ENCODE data around the gene NEU4. TPM values are rescaled to one million over a fixed set of nuclear protein-coding genes. Genes with fewer than 3 reads are reported as not detected.

Gene NEU4
- polyA plus RNA-seq, 1 experiment = not detected

DNA sequence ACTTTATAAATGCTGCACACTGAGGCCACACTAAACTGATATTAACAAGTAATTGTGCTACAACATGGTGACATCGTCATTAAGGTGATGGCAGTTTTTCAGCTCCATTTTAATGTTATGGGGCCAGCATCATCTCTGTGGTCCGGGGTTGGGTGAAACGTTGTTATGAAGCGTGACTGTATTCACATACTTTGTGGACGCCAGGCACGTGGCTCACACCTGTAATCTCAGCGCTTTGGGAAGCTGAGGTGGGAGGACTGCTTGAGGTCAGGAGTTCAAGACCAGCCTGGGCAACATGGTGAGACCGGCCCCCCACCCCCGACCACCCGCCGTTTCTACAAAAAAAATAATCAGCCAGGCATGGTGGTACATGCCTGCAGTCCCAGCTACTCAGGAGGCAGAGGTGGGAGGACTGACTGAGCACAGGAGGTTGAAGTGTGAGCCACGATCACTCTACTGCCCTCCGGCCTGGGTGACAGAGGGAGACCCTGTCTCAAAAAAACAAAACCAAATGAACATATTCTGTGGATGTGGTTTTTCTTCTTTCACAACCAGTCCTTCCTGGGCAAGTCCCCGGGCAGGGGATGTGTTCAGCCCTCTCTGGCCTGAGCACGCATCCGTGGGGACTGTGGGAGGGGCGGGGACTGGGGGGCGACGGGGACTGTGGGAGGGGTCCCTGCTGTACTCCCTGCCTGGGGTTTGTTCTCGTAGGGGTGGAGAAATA, 45.3 kb upstream of the NEU4 start:
- no peaks in the 10 kb centered on the region for H3K27me3 ChIP-seq (ENCODE audit: control insufficient read depth, insufficient read depth, low read length)
- no peak for DNase-seq (ENCODE audit: low read depth, low spot score)
- TF ChIP-seq, protein P1, sequence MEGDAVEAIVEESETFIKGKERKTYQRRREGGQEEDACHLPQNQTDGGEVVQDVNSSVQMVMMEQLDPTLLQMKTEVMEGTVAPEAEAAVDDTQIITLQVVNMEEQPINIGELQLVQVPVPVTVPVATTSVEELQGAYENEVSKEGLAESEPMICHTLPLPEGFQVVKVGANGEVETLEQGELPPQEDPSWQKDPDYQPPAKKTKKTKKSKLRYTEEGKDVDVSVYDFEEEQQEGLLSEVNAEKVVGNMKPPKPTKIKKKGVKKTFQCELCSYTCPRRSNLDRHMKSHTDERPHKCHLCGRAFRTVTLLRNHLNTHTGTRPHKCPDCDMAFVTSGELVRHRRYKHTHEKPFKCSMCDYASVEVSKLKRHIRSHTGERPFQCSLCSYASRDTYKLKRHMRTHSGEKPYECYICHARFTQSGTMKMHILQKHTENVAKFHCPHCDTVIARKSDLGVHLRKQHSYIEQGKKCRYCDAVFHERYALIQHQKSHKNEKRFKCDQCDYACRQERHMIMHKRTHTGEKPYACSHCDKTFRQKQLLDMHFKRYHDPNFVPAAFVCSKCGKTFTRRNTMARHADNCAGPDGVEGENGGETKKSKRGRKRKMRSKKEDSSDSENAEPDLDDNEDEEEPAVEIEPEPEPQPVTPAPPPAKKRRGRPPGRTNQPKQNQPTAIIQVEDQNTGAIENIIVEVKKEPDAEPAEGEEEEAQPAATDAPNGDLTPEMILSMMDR (IDR thresholded peaks at IDR 0.05; ENCODE audit: low read depth, low read length) = no peak
- peaks cover 8% of the 10 kb centered on the region for H3K9me3 ChIP-seq (ENCODE audit: control insufficient read depth, insufficient read depth, low read length)
- CTCF ChIA-PET = interaction anchor here (1.2 kb wide), 1 partner anchor 115 kb away, joined by 3 read pairs; no protein-coding TSS in a partner anchor
- POLR2A ChIA-PET = no interaction called here
- no peak overlapping the region for H3K4me3 ChIP-seq (ENCODE audit: low read depth, low read length)
- H3K27ac ChIP-seq (ENCODE audit: low read depth, low read length) = no peak overlapping the region

DNA sequence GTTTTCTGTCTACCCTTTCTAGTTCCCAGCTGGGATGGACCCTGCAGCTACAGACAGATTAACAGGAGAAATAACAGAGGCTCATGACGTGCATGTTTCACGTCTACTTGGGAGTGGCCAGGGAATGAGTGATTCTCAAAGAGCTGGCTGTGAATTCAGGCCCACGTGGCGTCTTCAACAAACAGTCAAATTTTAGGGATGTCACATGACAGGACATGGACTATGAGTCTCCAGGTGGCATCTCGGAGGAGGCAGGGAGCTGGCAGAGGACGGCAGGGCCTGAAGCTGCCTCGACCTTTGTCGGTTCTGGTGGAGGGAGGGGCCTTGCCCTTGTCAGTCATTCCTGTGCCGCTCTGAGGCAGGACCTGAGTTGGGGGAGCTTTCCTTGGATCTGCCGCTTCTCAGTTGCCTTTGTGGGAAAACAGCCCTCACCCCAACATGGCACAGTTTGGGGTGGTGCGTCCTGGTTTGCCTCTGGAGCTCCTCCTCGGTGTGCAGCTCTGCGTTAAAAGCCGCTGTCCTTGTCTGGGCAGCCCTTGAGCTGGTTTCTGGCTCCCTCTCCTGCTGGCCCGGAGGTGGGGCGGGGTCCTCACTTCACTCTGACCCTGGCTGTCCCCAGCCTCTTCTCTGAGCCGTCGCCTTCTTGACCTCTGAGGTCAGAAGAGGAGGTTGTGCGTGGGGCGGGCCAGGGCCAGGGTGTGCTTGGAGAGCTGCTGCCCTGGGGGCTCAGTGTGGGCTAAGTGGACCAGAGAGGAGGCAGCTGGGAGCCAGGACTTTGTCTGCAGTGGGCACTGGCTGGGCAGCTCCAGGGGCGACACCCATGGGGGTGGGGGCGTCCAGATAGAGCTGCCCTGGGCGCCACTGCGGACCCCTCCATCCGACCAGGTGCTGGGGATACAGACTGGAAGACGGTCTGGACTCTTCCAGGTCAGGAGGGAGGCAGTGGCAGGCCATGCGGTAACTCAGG, 44.4 kb upstream of the NEU4 start:
- TF ChIP-seq, protein P1 (IDR thresholded peaks at IDR 0.05; ENCODE audit: low read depth, low read length) = no peak
- H3K9me3 ChIP-seq (ENCODE audit: control insufficient read depth, insufficient read depth, low read length) = peaks cover 8% of the 10 kb centered on the region
- CTCF ChIA-PET = no interaction called here
- no peak overlapping the region for H3K4me3 ChIP-seq (ENCODE audit: low read depth, low read length)
- H3K27ac ChIP-seq (ENCODE audit: low read depth, low read length) = no peak overlapping the region
- POLR2A ChIA-PET = no interaction called here
- H3K27me3 ChIP-seq (ENCODE audit: control insufficient read depth, insufficient read depth, low read length) = no peaks in the 10 kb centered on the region
- no peak for DNase-seq (ENCODE audit: low read depth, low spot score)

DNA sequence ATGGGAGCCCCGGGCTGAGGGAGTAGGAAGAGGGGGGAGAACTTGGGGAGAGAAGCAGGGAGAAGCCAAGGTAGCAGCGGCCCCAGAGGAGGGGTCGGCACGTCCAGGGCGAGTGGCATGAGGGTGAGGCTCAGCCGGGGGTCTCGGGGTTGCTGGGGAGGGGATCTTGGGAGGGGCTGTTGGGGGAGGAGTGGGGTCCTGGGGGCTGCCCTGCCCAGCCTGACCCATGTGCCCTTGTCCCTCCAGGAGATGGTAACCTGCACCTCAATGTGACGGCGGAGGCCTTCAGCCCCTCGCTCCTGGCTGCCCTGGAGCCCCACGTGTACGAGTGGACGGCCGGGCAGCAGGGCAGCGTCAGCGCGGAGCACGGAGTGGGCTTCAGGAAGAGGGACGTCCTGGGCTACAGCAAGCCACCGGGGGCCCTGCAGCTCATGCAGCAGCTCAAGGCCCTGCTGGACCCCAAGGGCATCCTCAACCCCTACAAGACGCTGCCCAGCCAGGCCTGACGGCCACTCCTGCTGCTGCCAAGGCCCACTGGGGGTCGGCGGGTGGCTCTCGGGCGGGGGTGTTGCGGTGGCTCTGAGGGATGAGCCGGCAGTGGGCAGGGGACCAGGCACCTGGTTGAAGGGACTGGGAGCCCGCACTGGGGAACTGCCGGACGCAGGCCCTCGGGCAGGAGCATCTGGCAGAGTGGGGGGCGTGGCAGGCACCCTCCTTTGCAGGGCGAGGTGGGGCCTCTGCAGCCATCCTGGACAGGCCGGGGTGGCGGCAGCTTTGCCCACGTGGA, 41.3 kb upstream of the NEU4 start:
- Histone ChIP-seq H3K4me3 (ENCODE audit: low read depth, low read length) (no peak overlapping the region), H3K27me3 (ENCODE audit: control insufficient read depth, insufficient read depth, low read length) (no peaks in the 10 kb centered on the region), H3K9me3 (ENCODE audit: control insufficient read depth, insufficient read depth, low read length) (peaks cover 3% of the 10 kb centered on the region; the same call in 1 of the 2 replicates), H3K27ac (ENCODE audit: low read depth, low read length) (no peak overlapping the region)
- ChIA-PET CTCF (no interaction called here), POLR2A (no interaction called here)
- DNase-seq (ENCODE audit: low read depth, low spot score) = no peak
- TF ChIP-seq, protein P1 (IDR thresholded peaks at IDR 0.05; ENCODE audit: low read depth, low read length) = no peak

DNA sequence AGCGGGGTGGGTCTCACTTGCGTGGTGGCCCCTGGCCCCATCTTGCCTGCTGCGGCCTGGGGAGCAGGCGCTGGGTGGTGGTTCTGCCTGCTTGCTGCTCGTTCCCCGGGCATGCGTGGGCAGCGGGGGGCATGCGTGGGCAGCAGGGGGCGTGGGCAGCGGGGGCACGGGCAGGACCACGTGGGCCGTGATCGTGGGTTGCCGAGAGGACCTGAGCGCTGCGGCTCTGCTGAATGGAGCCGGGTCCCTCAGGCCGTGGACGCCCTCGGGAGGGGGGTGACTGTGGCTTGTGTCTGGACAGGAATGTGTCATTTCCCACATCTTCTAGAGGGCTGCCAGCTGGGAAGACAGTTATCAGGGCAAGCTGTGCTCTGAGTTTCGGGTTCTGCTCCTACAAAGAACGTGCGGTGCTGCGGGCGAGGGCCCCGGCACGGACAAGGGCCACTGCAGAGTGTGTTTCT, 40.7 kb upstream of the NEU4 start:
- no peak overlapping the region for H3K27ac ChIP-seq (ENCODE audit: low read depth, low read length)
- H3K4me3 ChIP-seq (ENCODE audit: low read depth, low read length) = no peak overlapping the region
- no peak for DNase-seq (ENCODE audit: low read depth, low spot score)
- H3K9me3 ChIP-seq (ENCODE audit: control insufficient read depth, insufficient read depth, low read length) = peaks cover 3% of the 10 kb centered on the region; the same call in 1 of the 2 replicates
- H3K27me3 ChIP-seq (ENCODE audit: control insufficient read depth, insufficient read depth, low read length) = no peaks in the 10 kb centered on the region
- ChIA-PET POLR2A (no interaction called here), CTCF (no interaction called here)
- TF ChIP-seq, protein P1 (IDR thresholded peaks at IDR 0.05; ENCODE audit: low read depth, low read length) = no peak

Measured in AG04450 (cell line).